Ishikawa (cell line): Measurements from ENCODE around the gene PTPRU.

ENCODE experiments used
- CEBPB ChIP-seq: IDR thresholded peaks from 2 replicates; pipeline ENCODE4 v1.6.1; 2012
- CREB1 ChIP-seq: IDR thresholded peaks from 2 replicates; pipeline ENCODE4 v1.6.1; 2012; ENCODE audit warnings: low read depth
- EGR1 ChIP-seq: IDR thresholded peaks from 2 replicates; pipeline ENCODE4 v1.6.1; 2012
- EP300 ChIP-seq: IDR thresholded peaks from 2 replicates; pipeline ENCODE4 v1.6.1; 2012; ENCODE audit warnings: borderline replicate concordance
- FOXM1 ChIP-seq: IDR thresholded peaks from 2 replicates; pipeline ENCODE4 v1.6.1; 2012; ENCODE audit warnings: low read depth, borderline replicate concordance
- RAD21 ChIP-seq: IDR thresholded peaks from 2 replicates; pipeline ENCODE4 v1.6.1; 2012; ENCODE audit warnings: low read depth
- TAF1 ChIP-seq: IDR thresholded peaks from 2 replicates; pipeline ENCODE4 v1.6.1; 2012; ENCODE audit warnings: low read depth, mild to moderate bottlenecking
- YY1 ChIP-seq: IDR thresholded peaks from 2 replicates; pipeline ENCODE4 v1.6.1; 2012; ENCODE audit warnings: low read depth
- ZBTB7A ChIP-seq: IDR thresholded peaks from 2 replicates; pipeline ENCODE4 v1.6.1; 2012; ENCODE audit warnings: low read depth
- TF ChIP-seq, protein P1 (sequence below): IDR thresholded peaks from 2 replicates; pipeline ENCODE4 v1.6.1; 2012
- TF ChIP-seq, protein P2 (sequence below): IDR thresholded peaks from 2 replicates; pipeline ENCODE4 v1.6.1; 2012; ENCODE audit warnings: low read depth, mild to moderate bottlenecking
- TF ChIP-seq, protein P3 (sequence below): IDR thresholded peaks from 2 replicates; pipeline ENCODE4 v1.6.1; 2012

DNA sequence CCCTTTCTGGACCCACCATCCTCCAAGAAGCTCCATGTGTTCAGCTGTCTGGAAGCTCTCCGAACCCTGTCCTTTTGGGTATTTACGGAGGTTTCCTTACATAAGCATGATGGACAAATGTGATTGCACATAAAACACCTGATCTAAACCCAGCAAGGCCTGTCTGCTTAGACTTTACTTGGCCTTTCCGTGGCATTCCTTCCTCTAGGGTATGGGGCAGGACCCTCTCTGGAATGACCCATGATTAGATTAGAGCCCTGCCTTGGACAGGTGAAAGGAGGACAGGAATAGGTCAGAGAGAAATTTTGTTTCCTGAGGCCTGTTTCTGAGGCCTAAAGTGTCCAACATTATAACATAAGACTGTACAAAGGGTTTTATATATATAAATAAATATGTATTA, 16.9 kb downstream of the PTPRU start:
- TF ChIP-seq, protein P1, sequence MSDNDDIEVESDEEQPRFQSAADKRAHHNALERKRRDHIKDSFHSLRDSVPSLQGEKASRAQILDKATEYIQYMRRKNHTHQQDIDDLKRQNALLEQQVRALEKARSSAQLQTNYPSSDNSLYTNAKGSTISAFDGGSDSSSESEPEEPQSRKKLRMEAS: no peak
- TF ChIP-seq CREB1 (no peak), EGR1 (no peak), YY1 (no peak), FOXM1 (no peak), ZBTB7A (no peak), TAF1 (no peak), CEBPB (no peak), RAD21 (no peak), EP300 (no peak)
- TF ChIP-seq, protein P2, sequence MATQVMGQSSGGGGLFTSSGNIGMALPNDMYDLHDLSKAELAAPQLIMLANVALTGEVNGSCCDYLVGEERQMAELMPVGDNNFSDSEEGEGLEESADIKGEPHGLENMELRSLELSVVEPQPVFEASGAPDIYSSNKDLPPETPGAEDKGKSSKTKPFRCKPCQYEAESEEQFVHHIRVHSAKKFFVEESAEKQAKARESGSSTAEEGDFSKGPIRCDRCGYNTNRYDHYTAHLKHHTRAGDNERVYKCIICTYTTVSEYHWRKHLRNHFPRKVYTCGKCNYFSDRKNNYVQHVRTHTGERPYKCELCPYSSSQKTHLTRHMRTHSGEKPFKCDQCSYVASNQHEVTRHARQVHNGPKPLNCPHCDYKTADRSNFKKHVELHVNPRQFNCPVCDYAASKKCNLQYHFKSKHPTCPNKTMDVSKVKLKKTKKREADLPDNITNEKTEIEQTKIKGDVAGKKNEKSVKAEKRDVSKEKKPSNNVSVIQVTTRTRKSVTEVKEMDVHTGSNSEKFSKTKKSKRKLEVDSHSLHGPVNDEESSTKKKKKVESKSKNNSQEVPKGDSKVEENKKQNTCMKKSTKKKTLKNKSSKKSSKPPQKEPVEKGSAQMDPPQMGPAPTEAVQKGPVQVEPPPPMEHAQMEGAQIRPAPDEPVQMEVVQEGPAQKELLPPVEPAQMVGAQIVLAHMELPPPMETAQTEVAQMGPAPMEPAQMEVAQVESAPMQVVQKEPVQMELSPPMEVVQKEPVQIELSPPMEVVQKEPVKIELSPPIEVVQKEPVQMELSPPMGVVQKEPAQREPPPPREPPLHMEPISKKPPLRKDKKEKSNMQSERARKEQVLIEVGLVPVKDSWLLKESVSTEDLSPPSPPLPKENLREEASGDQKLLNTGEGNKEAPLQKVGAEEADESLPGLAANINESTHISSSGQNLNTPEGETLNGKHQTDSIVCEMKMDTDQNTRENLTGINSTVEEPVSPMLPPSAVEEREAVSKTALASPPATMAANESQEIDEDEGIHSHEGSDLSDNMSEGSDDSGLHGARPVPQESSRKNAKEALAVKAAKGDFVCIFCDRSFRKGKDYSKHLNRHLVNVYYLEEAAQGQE: no peak
- TF ChIP-seq, protein P3, sequence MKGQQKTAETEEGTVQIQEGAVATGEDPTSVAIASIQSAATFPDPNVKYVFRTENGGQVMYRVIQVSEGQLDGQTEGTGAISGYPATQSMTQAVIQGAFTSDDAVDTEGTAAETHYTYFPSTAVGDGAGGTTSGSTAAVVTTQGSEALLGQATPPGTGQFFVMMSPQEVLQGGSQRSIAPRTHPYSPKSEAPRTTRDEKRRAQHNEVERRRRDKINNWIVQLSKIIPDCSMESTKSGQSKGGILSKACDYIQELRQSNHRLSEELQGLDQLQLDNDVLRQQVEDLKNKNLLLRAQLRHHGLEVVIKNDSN: no peak
